Colonic mucosa (tissue), 4 donors: ENCODE data around the gene ARPP19. TPM values are rescaled to one million over a fixed set of nuclear protein-coding genes. Genes with fewer than 3 reads are reported as not detected.
"Not testable (repeated sequence)": the region's sequence is repeated elsewhere in the genome, so short reads cannot be mapped to it uniquely, and the experiment has no call there.

ENCODE experiments used
- DNase-seq: peaks from one replicate; pipeline ENCODE4 v3.0.0-alpha.2; 2020
- H3K27ac ChIP-seq: fragments of 200-600 bp; one replicate; pipeline ENCODE4 v1.8.0; 2021
- H3K27me3 ChIP-seq: fragments of 200-600 bp; one replicate; pipeline ENCODE4 v1.8.0; 2021
- H3K36me3 ChIP-seq: fragments of 200-600 bp; one replicate; pipeline ENCODE4 v1.8.0; 2021
- H3K4me1 ChIP-seq: fragments of 200-600 bp; one replicate; pipeline ENCODE4 v1.8.0; 2021; ENCODE audit warnings: mild to moderate bottlenecking
- H3K4me3 ChIP-seq: fragments of 200-600 bp; one replicate; pipeline ENCODE4 v1.8.0; 2021
- H3K9ac ChIP-seq, 2 donors: one replicate each; pipeline ENCODE4 v1.7.0; 2013; ENCODE audit warnings: control low read depth in 2 of 2, low read depth in 2 of 2, low read length in 2 of 2
- H3K9me3 ChIP-seq: fragments of 200-600 bp; one replicate; pipeline ENCODE4 v1.8.0; 2021
- CTCF ChIP-seq: fragments of 200-600 bp; IDR thresholded peaks from one replicate; pipeline ENCODE4 v1.8.0; 2022; ENCODE audit warnings: antibody characterized with exemption, mild to moderate bottlenecking
- intact Hi-C: fragments of 100-400 bp; cut with DNase I; formaldehyde crosslinking; loops from one replicate; pipeline ENCODE4 v1.14.1; 2022
- total RNA-seq, 2 donors: library from RNA; stranded (reverse); fragmentation: NEBNext Ultra II Directional in 1 of 2; extraction: Animal tissue kit (Norgen Biotek cat#: 25700) in 1 of 2; gene quantifications; one replicate each; pipeline ENCODE4 v1.2.1, GENCODE V29; 2021
- donor health status: healthy.
- donor health status: DM: no; HTN: no; CAD: no.
- donor health status: DM: no; HTN: no; CAD: no.

Gene ARPP19
- total RNA-seq, 2 donors from 2014 or later = 72.2 to 116 TPM

DNA sequence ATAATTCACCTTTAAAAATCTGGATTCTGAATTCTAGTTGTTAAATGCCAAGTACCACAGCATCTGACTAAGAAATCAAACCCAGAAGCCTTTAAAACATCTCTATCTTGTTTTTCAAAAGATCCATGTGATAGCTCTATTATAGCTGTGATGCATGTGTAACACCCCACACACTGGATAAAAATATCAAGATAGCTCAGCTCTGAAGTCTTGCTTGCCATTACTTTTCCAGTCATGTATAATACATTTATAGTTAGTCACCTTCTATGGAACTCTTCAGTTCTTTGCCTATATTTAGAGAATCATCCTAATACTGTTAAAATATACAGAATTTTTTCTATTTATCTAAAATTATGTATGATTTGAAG lies 11.6 kb downstream of the ARPP19 start:
- H3K27me3 ChIP-seq = no peaks in the 10 kb centered on the region
- no peak overlapping the region for H3K27ac ChIP-seq
- no peaks in the 10 kb centered on the region for H3K9me3 ChIP-seq
- H3K36me3 ChIP-seq = no peaks in the 10 kb centered on the region
- no peak overlapping the region for H3K9ac ChIP-seq
- no peak for TF ChIP-seq CTCF
- DNase-seq = no peak
- no peak overlapping the region for H3K4me3 ChIP-seq
- no peaks in the 10 kb centered on the region for H3K4me1 ChIP-seq
- intact Hi-C loops = no loop called here

GRCh38 chr15:52556524-52557273 lies 12.1 kb downstream of the ARPP19 start:
- intact Hi-C loops = no loop called here
- DNase-seq = no peak
- Histone ChIP-seq H3K9ac (no peak overlapping the region), H3K27ac (no peak overlapping the region), H3K9me3 (no peaks in the 10 kb centered on the region), H3K36me3 (no peaks in the 10 kb centered on the region), H3K4me1 (no peaks in the 10 kb centered on the region), H3K4me3 (no peak overlapping the region), H3K27me3 (no peaks in the 10 kb centered on the region)
- TF ChIP-seq CTCF = no peak

DNA sequence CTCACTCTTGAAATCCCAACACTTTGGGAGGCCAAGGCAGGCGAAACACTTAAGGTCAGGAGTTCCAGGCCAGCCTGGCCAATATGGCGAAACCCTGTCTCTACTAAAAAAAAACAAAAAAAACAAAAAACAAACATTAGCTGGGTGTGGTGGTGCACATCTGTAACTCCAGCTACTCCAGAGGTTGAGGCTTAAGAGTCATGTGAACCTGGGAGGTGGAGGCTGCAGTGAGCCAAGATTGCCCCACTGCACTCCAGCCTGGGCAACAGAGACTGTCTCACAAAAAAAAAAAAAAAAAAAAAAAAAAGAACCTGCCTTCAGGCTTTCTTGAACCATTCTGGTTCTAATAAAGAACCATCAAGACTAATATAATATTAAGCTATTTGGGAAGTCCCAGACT lies 16.5 kb downstream of the ARPP19 start:
- no peaks in the 10 kb centered on the region for H3K27me3 ChIP-seq
- no peaks in the 10 kb centered on the region for H3K9me3 ChIP-seq
- no peak for TF ChIP-seq CTCF
- H3K27ac ChIP-seq = peak overlapping the region; percentile 18
- intact Hi-C loops = no loop called here
- peaks cover 6% of the 10 kb centered on the region for H3K36me3 ChIP-seq
- H3K4me3 ChIP-seq = no peak overlapping the region
- H3K4me1 ChIP-seq = no peaks in the 10 kb centered on the region
- no peak overlapping the region for H3K9ac ChIP-seq
- no peak for DNase-seq

- intact Hi-C loops = no loop called here
- H3K4me3 ChIP-seq = no peak overlapping the region
- H3K27me3 ChIP-seq = no peaks in the 10 kb centered on the region
- no peaks in the 10 kb centered on the region for H3K9me3 ChIP-seq
- TF ChIP-seq CTCF = no peak
- peaks cover 6% of the 10 kb centered on the region for H3K36me3 ChIP-seq
- no peak for DNase-seq
- no peaks in the 10 kb centered on the region for H3K4me1 ChIP-seq
- H3K9ac ChIP-seq = no peak overlapping the region
- H3K27ac ChIP-seq = no peak overlapping the region
Observed at GRCh38 chr15:52551762-52552161, 17.1 kb downstream of the ARPP19 start.

DNA sequence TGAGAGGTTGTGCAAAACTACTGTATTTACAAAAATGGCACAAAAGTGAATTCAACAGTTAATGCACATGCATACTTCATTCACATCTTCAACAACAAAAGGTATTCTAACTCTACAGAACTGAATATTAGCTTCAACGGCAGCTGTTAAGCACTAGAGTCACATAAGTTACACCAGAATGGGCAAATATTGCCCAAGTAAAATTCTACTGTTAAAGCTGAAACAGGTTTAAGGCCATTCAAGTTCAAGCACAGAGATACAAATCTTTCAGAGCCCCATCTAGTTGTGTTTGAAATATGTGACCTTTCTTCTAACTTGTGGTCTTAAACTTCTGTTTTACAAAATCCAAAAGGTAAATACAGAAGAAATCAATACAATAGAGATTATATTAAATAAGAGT lies 17.6 kb downstream of the ARPP19 start:
- H3K36me3 ChIP-seq, intact Hi-C loops, H3K9ac ChIP-seq, H3K27ac ChIP-seq, H3K4me1 ChIP-seq, H3K9me3 ChIP-seq, DNase-seq, H3K4me3 ChIP-seq, H3K27me3 ChIP-seq: not testable (repeated sequence)

- Histone ChIP-seq H3K36me3 (peaks cover 6% of the 10 kb centered on the region), H3K4me3 (no peak overlapping the region), H3K27me3 (no peaks in the 10 kb centered on the region), H3K4me1 (no peaks in the 10 kb centered on the region), H3K27ac (no peak overlapping the region), H3K9me3 (no peaks in the 10 kb centered on the region), H3K9ac (no peak overlapping the region)
- no peak for DNase-seq
- no peak for TF ChIP-seq CTCF
- intact Hi-C loops = no loop called here
Observed at GRCh38 chr15:52546031-52546751, 22.6 kb downstream of the ARPP19 start.
